Measurements from ENCODE around the gene MLF2.

The MLF2 gene

GRCh38 chr12:6699989-6700645 lies 52.8 kb downstream of the MLF2 start:
- DNase-seq (ENCODE audit: extremely low spot score, insufficient read length, low read depth) (no peak), FAIRE-seq (no peak)

GRCh38 chr12:6699259-6699988 lies 53.5 kb downstream of the MLF2 start:
- no peak for FAIRE-seq
- no peak for DNase-seq (ENCODE audit: extremely low spot score, insufficient read length, low read depth)

- DNase-seq (ENCODE audit: extremely low spot score, insufficient read length, low read depth) (no peak), FAIRE-seq (no peak)
Observed at GRCh38 chr12:6698352-6699046, 54.4 kb downstream of the MLF2 start.

All from GM18507 (cell line).